ENCODE results near the gene WBP2NL. TPM values are rescaled to one million over a fixed set of nuclear protein-coding genes. Genes with fewer than 3 reads are reported as not detected.

The WBP2NL gene
- polyA plus RNA-seq, 1 donor from 2014 or later, result not detected

DNA sequence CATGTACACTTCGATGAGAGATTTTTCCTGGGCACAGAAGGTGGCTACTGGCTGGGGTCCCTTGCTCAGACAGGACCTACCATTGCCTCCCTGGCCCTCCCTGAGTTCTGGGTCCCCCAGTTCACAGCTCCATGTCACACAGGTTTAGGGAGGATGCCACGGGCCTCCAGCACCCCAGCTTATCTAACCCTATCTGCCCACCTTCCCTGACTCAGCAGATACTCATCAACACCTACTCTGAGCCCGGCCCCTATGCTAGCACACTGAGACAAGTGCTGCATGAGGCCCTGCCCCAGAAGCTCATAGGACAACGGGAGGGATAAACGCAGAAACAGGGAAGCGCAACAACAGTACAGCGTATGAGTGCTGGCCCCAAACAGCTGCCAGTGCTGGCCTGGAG lies 62.5 kb downstream of the WBP2NL start:
- Histone ChIP-seq H3K27me3 (ENCODE audit: insufficient read depth, low read depth, low read length) (no peaks in the 10 kb centered on the region), H3K4me3 (ENCODE audit: low read length) (no peak overlapping the region), H3K4me2 (ENCODE audit: low read length) (no peak overlapping the region), H3K79me2 (replicated peaks; ENCODE audit: insufficient read depth, low read length) (no peaks in the 10 kb centered on the region), H3K27ac (ENCODE audit: low read length) (no peak overlapping the region), H3F3A (ENCODE audit: insufficient read depth, low read length, poor library complexity, severe bottlenecking) (no peaks in the 10 kb centered on the region), H3K9ac (ENCODE audit: low read length) (no peak overlapping the region), H4K20me1 (ENCODE audit: insufficient read depth) (no peaks in the 10 kb centered on the region), H2AFZ (ENCODE audit: low read depth, low read length) (no peak overlapping the region), H3K9me2 (ENCODE audit: insufficient read depth, low read length) (no peaks in the 10 kb centered on the region), H3K36me3 (ENCODE audit: insufficient read depth, low read length) (no peaks in the 10 kb centered on the region), H3K9me3 (ENCODE audit: low read length) (no peaks in the 10 kb centered on the region)
- TF ChIP-seq POLR2AphosphoS5 (IDR thresholded peaks at IDR 0.05), result no peak
- TF ChIP-seq, protein P1, sequence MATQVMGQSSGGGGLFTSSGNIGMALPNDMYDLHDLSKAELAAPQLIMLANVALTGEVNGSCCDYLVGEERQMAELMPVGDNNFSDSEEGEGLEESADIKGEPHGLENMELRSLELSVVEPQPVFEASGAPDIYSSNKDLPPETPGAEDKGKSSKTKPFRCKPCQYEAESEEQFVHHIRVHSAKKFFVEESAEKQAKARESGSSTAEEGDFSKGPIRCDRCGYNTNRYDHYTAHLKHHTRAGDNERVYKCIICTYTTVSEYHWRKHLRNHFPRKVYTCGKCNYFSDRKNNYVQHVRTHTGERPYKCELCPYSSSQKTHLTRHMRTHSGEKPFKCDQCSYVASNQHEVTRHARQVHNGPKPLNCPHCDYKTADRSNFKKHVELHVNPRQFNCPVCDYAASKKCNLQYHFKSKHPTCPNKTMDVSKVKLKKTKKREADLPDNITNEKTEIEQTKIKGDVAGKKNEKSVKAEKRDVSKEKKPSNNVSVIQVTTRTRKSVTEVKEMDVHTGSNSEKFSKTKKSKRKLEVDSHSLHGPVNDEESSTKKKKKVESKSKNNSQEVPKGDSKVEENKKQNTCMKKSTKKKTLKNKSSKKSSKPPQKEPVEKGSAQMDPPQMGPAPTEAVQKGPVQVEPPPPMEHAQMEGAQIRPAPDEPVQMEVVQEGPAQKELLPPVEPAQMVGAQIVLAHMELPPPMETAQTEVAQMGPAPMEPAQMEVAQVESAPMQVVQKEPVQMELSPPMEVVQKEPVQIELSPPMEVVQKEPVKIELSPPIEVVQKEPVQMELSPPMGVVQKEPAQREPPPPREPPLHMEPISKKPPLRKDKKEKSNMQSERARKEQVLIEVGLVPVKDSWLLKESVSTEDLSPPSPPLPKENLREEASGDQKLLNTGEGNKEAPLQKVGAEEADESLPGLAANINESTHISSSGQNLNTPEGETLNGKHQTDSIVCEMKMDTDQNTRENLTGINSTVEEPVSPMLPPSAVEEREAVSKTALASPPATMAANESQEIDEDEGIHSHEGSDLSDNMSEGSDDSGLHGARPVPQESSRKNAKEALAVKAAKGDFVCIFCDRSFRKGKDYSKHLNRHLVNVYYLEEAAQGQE (IDR thresholded peaks at IDR 0.05; ENCODE audit: borderline replicate concordance), result no peak
- TF ChIP-seq EP300 (conservative IDR thresholded peaks at IDR 0.05; ENCODE audit: poor library complexity, severe bottlenecking), result no peak
- TF ChIP-seq, protein P2, sequence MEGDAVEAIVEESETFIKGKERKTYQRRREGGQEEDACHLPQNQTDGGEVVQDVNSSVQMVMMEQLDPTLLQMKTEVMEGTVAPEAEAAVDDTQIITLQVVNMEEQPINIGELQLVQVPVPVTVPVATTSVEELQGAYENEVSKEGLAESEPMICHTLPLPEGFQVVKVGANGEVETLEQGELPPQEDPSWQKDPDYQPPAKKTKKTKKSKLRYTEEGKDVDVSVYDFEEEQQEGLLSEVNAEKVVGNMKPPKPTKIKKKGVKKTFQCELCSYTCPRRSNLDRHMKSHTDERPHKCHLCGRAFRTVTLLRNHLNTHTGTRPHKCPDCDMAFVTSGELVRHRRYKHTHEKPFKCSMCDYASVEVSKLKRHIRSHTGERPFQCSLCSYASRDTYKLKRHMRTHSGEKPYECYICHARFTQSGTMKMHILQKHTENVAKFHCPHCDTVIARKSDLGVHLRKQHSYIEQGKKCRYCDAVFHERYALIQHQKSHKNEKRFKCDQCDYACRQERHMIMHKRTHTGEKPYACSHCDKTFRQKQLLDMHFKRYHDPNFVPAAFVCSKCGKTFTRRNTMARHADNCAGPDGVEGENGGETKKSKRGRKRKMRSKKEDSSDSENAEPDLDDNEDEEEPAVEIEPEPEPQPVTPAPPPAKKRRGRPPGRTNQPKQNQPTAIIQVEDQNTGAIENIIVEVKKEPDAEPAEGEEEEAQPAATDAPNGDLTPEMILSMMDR (IDR thresholded peaks at IDR 0.05; ENCODE audit: poor library complexity, severe bottlenecking), result no peak
- no peak for TF ChIP-seq EZH2 (IDR thresholded peaks at IDR 0.05; ENCODE audit: borderline replicate concordance, insufficient read depth, low read length, poor library complexity, severe bottlenecking)
- no peak for TF ChIP-seq MXI1 (conservative IDR thresholded peaks at IDR 0.05; ENCODE audit: poor library complexity, severe bottlenecking)
- TF ChIP-seq SMC3 (conservative IDR thresholded peaks at IDR 0.05; ENCODE audit: poor library complexity), result no peak
- TF ChIP-seq TAF1 (IDR thresholded peaks at IDR 0.05; ENCODE audit: low read depth), result no peak
- no peak for TF ChIP-seq RAD21 (conservative IDR thresholded peaks at IDR 0.05)

DNA sequence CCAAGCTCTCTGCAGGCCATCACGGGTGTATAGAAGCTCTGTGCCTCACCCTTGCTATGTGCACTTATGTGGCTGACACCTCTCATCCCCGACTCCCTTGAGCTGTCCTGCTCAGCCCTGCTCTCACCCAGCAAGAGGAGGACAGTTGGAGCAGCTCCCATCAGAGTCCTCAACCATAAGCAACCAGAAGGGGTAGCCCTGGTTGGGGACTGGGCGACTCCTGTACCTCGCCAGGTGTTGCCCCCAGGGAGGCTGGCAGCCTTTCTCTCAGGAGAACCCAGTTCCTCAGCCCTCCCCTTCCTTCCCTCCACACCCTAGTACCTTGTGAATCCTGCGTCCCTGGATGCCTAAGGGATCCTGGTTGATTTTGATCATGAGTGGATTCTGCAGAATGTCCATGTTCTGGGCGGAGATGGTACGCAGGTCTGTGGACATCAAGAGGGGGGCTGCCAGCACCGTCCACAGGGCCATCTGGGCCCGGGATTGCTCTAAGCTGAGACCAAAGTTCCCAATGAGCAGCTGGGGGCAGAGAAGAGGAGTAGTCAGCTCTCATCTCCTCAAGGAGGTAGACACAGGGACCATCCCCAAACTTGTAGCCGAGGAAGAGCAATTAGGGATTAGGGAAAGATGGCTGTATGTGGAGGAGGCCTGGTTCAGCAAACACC lies 64.0 kb downstream of the WBP2NL start:
- H3K79me2 ChIP-seq (replicated peaks; ENCODE audit: insufficient read depth, low read length), result no peaks in the 10 kb centered on the region
- H4K20me1 ChIP-seq (ENCODE audit: insufficient read depth), result no peaks in the 10 kb centered on the region
- H3K9me3 ChIP-seq (ENCODE audit: low read length), result no peaks in the 10 kb centered on the region
- no peak overlapping the region for H2AFZ ChIP-seq (ENCODE audit: low read depth, low read length)
- no peaks in the 10 kb centered on the region for H3F3A ChIP-seq (ENCODE audit: insufficient read depth, low read length, poor library complexity, severe bottlenecking)
- H3K27ac ChIP-seq (ENCODE audit: low read length), result no peak overlapping the region
- H3K4me3 ChIP-seq (ENCODE audit: low read length), result no peak overlapping the region
- H3K9me2 ChIP-seq (ENCODE audit: insufficient read depth, low read length), result no peaks in the 10 kb centered on the region
- no peaks in the 10 kb centered on the region for H3K36me3 ChIP-seq (ENCODE audit: insufficient read depth, low read length)
- no peak overlapping the region for H3K9ac ChIP-seq (ENCODE audit: low read length)
- no peak for TF ChIP-seq RAD21 (conservative IDR thresholded peaks at IDR 0.05)
- TF ChIP-seq EZH2 (IDR thresholded peaks at IDR 0.05; ENCODE audit: borderline replicate concordance, insufficient read depth, low read length, poor library complexity, severe bottlenecking), result no peak
- no peak for TF ChIP-seq MXI1 (conservative IDR thresholded peaks at IDR 0.05; ENCODE audit: poor library complexity, severe bottlenecking)
- no peak for TF ChIP-seq POLR2AphosphoS5 (IDR thresholded peaks at IDR 0.05)
- no peak for TF ChIP-seq TAF1 (IDR thresholded peaks at IDR 0.05; ENCODE audit: low read depth)
- TF ChIP-seq, protein P1 (IDR thresholded peaks at IDR 0.05; ENCODE audit: borderline replicate concordance), result no peak
- TF ChIP-seq EP300 (conservative IDR thresholded peaks at IDR 0.05; ENCODE audit: poor library complexity, severe bottlenecking), result no peak
- TF ChIP-seq, protein P2 (IDR thresholded peaks at IDR 0.05; ENCODE audit: poor library complexity, severe bottlenecking), result no peak
- TF ChIP-seq SMC3 (conservative IDR thresholded peaks at IDR 0.05; ENCODE audit: poor library complexity), result no peak
- no peak overlapping the region for H3K4me2 ChIP-seq (ENCODE audit: low read length)
- no peaks in the 10 kb centered on the region for H3K27me3 ChIP-seq (ENCODE audit: insufficient read depth, low read depth, low read length)
